D341Med (cell line): ENCODE measurements around the gene SOBP.
A peak's percentile ranks its signal among the peaks of the same experiment; 100 is the strongest.

Experiments
- DNase-seq: peaks from one replicate; pipeline ENCODE4 v3.0.0; 2012; ENCODE audit warnings: low spot score

SOBP gene

GRCh38 chr6:107658920-107659865 is 169.3 kb downstream of the SOBP start:
- DNase-seq: no peak

- no peak for DNase-seq
These were observed 170.9 kb downstream of the SOBP start for GRCh38 chr6:107660839-107661238.

GRCh38 chr6:107661291-107661690 is 171.4 kb downstream of the SOBP start:
- no peak for DNase-seq

GRCh38 chr6:107662333-107662732 is 172.4 kb downstream of the SOBP start:
- no peak for DNase-seq

- DNase-seq: no peak
These were observed 173.4 kb downstream of the SOBP start for GRCh38 chr6:107663308-107663707.

GRCh38 chr6:107665382-107665781 is 175.5 kb downstream of the SOBP start:
- no peak for DNase-seq

- no peak for DNase-seq
These were observed 176.4 kb downstream of the SOBP start for GRCh38 chr6:107666084-107666980.

- no peak for DNase-seq
These were observed 177.2 kb downstream of the SOBP start for GRCh38 chr6:107666981-107667601.

- DNase-seq: no peak
These were observed 177.9 kb downstream of the SOBP start for GRCh38 chr6:107667790-107668189.

- no peak for DNase-seq
These were observed 179.0 kb downstream of the SOBP start for GRCh38 chr6:107668743-107669474.

GRCh38 chr6:107670792-107671199 is 180.9 kb downstream of the SOBP start:
- DNase-seq: no peak

- DNase-seq: no peak
These were observed 183.2 kb downstream of the SOBP start for GRCh38 chr6:107673076-107673494.

GRCh38 chr6:107674995-107675738 is 185.2 kb downstream of the SOBP start:
- peak; percentile 93 for DNase-seq

GRCh38 chr6:107676042-107676441 is 186.1 kb downstream of the SOBP start:
- DNase-seq: no peak

GRCh38 chr6:107677399-107677798 is 187.5 kb downstream of the SOBP start:
- no peak for DNase-seq

- no peak for DNase-seq
These were observed 189.5 kb downstream of the SOBP start for GRCh38 chr6:107679457-107679856.

GRCh38 chr6:107682721-107683120 is 192.8 kb downstream of the SOBP start:
- no peak for DNase-seq

- no peak for DNase-seq
These were observed 193.3 kb downstream of the SOBP start for GRCh38 chr6:107683183-107683582.

- no peak for DNase-seq
These were observed 195.1 kb downstream of the SOBP start for GRCh38 chr6:107684996-107685395.

GRCh38 chr6:107689190-107689589 is 199.3 kb downstream of the SOBP start:
- no peak for DNase-seq
